Loucy (cell line): ENCODE data around the gene PIBF1.
"Not testable (repeated sequence)": the region's sequence is repeated elsewhere in the genome, so short reads cannot be mapped to it uniquely, and the experiment has no call there.

Experiments
- CTCF ChIP-seq: fragments of 200-600 bp; sonication (generic); conservative IDR thresholded peaks from 2 replicates; pipeline ENCODE4 v1.5.1; 2014; ENCODE audit warnings: mild to moderate bottlenecking, antibody characterized with exemption, low read length
- EZH2phosphoT487 ChIP-seq: fragments of 200-600 bp; IDR thresholded peaks from 2 replicates; pipeline ENCODE4 v1.6.1; 2018; ENCODE audit warnings: antibody characterized with exemption, mild to moderate bottlenecking, moderate library complexity, borderline replicate concordance

GRCh38 chr13:72946267-72946666 is 164.3 kb downstream of the PIBF1 start:
- TF ChIP-seq CTCF, EZH2phosphoT487: not testable (repeated sequence)
